ENCODE measurements around the gene TMEM238.

DNA sequence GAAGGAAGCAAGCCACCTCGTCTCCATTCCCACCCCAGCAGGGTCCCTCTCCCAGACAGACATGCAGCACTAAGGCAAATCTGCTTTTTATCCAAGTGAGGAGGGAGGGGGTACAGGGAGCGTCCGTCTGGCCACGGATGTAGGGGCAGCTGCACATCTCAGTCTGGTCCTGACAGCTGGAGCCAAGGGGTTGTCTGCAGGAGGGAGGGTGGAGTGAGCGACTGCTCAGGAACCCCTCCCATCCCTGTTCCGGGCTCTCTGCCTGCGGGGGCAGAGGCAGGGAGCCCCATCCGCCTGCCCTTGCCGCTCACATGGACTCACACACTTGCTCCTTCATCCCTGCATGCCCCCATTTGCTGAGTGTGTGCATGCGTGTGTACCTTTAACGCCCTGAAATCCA lies 4.9 kb downstream of the TMEM238 start:
- TF ChIP-seq, protein P1, sequence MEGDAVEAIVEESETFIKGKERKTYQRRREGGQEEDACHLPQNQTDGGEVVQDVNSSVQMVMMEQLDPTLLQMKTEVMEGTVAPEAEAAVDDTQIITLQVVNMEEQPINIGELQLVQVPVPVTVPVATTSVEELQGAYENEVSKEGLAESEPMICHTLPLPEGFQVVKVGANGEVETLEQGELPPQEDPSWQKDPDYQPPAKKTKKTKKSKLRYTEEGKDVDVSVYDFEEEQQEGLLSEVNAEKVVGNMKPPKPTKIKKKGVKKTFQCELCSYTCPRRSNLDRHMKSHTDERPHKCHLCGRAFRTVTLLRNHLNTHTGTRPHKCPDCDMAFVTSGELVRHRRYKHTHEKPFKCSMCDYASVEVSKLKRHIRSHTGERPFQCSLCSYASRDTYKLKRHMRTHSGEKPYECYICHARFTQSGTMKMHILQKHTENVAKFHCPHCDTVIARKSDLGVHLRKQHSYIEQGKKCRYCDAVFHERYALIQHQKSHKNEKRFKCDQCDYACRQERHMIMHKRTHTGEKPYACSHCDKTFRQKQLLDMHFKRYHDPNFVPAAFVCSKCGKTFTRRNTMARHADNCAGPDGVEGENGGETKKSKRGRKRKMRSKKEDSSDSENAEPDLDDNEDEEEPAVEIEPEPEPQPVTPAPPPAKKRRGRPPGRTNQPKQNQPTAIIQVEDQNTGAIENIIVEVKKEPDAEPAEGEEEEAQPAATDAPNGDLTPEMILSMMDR (IDR thresholded peaks at IDR 0.05): no peak
- TF ChIP-seq MXI1 (IDR thresholded peaks at IDR 0.05; ENCODE audit: low read depth, low read length) (no peak), NFIC (IDR thresholded peaks at IDR 0.05; ENCODE audit: borderline replicate concordance) (no peak), EP300 (IDR thresholded peaks at IDR 0.05; ENCODE audit: borderline replicate concordance in 1 of 2, low read depth in 1 of 2, low read length in 1 of 2) (no peak), MEF2A (IDR thresholded peaks at IDR 0.05; ENCODE audit: borderline replicate concordance, low read depth) (no peak), ELF1 (IDR thresholded peaks at IDR 0.05) (no peak)
- TF ChIP-seq, protein P2, sequence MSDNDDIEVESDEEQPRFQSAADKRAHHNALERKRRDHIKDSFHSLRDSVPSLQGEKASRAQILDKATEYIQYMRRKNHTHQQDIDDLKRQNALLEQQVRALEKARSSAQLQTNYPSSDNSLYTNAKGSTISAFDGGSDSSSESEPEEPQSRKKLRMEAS (IDR thresholded peaks at IDR 0.05; ENCODE audit: low read depth): no peak
- TF ChIP-seq, protein P3, sequence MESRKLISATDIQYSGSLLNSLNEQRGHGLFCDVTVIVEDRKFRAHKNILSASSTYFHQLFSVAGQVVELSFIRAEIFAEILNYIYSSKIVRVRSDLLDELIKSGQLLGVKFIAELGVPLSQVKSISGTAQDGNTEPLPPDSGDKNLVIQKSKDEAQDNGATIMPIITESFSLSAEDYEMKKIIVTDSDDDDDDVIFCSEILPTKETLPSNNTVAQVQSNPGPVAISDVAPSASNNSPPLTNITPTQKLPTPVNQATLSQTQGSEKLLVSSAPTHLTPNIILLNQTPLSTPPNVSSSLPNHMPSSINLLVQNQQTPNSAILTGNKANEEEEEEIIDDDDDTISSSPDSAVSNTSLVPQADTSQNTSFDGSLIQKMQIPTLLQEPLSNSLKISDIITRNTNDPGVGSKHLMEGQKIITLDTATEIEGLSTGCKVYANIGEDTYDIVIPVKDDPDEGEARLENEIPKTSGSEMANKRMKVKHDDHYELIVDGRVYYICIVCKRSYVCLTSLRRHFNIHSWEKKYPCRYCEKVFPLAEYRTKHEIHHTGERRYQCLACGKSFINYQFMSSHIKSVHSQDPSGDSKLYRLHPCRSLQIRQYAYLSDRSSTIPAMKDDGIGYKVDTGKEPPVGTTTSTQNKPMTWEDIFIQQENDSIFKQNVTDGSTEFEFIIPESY (IDR thresholded peaks at IDR 0.05; ENCODE audit: borderline replicate concordance, low read depth): no peak
